IPS DF 4.7 (cell line): ENCODE results near the gene TSPAN14.

Source experiments
- DNase-seq: peaks from one replicate; pipeline ENCODE4 v3.0.0-alpha.2; 2013; ENCODE audit warnings: low spot score; ENCODE audit errors: extremely low read depth

Gene TSPAN14

GRCh38 chr10:80486785-80487420, 32.8 kb downstream of the TSPAN14 start:
- no peak for DNase-seq

GRCh38 chr10:80487421-80487785, 33.3 kb downstream of the TSPAN14 start:
- DNase-seq = no peak

GRCh38 chr10:80487791-80488538, 33.9 kb downstream of the TSPAN14 start:
- no peak for DNase-seq

GRCh38 chr10:80488539-80489066, 34.5 kb downstream of the TSPAN14 start:
- DNase-seq = no peak

- DNase-seq = no peak
These were observed 35.4 kb downstream of the TSPAN14 start for GRCh38 chr10:80489371-80490112.

GRCh38 chr10:80491251-80492102, 37.4 kb downstream of the TSPAN14 start:
- no peak for DNase-seq

GRCh38 chr10:80492848-80493521, 38.9 kb downstream of the TSPAN14 start:
- DNase-seq = no peak

- DNase-seq = no peak
These were observed 39.5 kb downstream of the TSPAN14 start for GRCh38 chr10:80493522-80494051.

GRCh38 chr10:80496555-80497172, 42.6 kb downstream of the TSPAN14 start:
- DNase-seq = no peak

GRCh38 chr10:80497187-80498077, 43.3 kb downstream of the TSPAN14 start:
- no peak for DNase-seq

GRCh38 chr10:80498078-80498832, 44.1 kb downstream of the TSPAN14 start:
- no peak for DNase-seq

GRCh38 chr10:80498833-80499741, 45.0 kb downstream of the TSPAN14 start:
- DNase-seq = no peak

- DNase-seq = no peak
These were observed 46.7 kb downstream of the TSPAN14 start for GRCh38 chr10:80500572-80501380.

- DNase-seq = no peak
These were observed 47.3 kb downstream of the TSPAN14 start for GRCh38 chr10:80501381-80501912.

GRCh38 chr10:80501913-80502521, 47.9 kb downstream of the TSPAN14 start:
- DNase-seq = no peak
